SKM-1 (cell line): ENCODE results near the gene DGCR8.

ENCODE experiments used
- DNase-seq: peaks from one replicate; lab custom pipeline; 2025; ENCODE audit not compliant: unreplicated experiment; lab: John Stamatoyannopoulos, UW

DGCR8 gene

DNA sequence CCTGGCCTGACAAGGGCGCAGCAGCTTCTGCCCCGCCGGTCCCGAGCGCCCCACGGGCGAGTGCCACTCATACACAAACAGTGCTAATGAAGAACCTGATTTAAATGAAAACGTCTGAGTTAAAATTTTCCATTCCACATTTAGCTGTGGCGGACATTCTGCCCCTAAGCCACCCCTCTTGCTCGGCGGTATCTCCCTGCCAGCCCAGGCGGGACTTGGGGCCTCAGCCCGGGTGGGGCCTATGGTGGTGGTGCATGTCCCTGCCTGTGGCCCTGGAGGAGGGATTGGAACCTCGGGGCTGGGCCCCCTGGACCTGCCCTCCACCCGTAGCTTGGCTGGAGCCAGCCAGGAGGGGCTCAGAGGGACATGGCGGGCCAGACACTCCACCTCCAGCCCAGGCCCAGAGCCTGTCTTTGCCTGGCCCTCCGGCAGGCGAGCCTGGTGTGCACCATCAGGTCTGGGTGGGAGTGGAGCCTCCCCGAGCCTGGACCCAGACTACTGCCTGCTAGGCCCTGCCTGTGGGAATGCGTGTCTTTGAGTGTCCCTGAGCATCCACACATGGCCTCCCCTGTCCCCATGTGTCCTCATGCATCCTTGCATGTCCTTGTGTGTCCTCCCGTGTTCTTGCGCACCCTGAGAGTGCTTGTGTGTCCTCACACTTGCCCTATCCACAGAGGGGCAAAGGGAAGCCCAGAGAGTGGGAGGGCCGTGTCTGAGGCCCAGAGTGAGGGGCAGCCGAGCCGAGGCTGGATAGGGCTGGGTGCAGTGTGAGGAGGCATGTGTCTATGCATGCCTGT is 56.0 kb downstream of the DGCR8 start:
- no peak for DNase-seq

DNA sequence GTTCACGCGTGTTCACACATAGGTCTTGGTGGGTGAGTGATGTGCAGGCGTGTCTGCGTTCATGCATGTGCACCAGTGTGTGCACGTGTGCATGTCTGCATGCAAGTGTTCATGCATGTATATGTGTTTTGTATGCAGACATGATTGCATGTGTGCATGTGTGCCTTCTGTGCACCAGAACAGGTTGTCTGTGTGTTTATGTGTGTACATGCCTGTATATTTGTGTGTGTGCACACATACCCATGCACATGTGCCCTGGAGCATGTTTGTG is 56.5 kb downstream of the DGCR8 start:
- no peak for DNase-seq

DNA sequence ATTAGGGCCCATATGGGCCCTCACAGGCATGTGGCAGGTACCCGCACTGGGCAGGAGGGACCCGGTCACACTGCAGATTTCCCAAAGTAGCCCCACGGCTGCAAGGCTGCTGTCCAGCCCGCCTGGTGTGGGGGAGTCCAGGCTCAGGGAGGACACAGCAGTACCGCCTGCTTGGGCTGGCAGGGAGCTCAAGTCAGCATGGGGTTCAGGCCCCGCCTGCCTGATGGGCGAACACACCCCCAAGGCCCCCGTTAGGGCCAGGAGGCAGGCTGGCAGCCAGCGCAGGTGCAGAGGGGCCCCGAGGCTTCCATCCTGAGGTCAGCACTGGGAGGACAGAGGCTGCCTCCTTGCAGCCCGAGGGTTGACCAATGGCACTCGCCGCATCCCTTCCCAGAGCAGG is 57.1 kb downstream of the DGCR8 start:
- no peak for DNase-seq

DNA sequence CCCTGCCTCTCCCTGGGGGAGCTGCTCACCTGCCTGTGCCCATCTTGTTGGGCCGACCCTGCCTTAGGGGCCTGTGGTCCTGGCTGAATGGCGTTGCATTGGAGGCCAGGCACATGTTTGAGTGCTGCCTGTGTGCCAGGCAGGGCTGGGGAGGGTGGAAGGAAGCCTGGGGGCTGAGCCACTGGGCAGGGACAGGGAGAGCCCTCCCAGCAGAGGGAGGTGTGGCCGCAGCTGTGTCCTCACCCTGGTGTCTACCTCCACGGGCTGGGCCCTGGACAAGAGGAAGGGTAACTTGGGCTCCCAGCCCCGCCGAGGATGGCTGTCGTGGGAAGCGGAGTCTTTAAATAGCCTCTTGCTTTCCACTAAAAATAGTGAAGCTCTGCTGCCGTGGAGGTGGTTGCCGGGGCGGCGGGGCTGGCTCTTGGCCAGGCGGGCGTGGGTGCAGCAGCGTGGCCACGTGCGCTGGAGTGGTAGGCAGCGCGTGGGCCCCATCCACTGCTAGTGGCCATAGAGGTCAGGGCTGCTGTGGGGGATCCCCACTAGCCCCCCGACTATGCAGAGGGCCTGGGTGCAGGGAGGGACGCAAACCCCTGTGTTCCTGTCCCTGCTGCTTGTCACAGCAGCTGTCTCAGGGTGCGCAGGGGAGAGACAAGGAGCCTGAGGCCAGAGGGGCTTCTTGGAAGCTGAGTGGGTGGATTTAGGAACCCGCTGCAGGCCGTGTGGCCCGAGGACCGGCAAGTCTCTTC is 57.8 kb downstream of the DGCR8 start:
- DNase-seq = no peak

DNA sequence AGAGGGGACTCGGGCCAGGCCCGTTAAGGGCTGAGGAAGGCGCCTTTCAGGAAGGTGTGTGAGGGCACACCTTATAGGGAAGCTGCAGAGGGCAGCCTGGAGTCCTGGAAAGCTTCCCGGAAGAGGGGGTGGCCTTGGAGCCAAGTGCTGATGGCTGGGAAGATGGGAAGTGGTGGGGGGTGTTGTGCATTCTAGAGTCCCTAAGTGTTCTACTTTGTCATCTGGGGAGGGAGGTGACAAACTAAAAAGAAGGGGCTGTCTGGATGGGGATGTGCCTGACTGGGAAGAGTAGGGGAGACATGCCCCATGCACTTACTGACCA is 58.3 kb downstream of the DGCR8 start:
- no peak for DNase-seq

DNA sequence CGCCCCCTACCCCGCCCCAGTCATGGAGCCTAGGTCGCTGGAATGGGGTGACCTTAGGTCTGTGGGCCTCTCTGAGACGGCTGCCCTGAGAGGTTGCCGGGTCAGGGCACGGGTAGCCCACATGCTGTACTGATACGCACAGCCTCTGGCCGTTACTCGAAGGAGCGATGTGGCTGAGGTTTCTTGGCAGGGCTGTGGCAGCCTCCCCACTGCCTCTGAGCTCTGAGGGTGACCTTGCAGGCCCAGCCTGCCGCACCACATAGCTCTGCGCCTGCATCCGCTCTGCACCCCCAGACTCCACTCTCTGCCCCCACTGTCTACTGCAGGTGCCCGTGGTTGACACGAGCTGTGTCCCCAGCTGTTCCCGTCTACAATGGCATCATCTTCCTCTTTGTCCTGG is 58.8 kb downstream of the DGCR8 start:
- DNase-seq = no peak

DNA sequence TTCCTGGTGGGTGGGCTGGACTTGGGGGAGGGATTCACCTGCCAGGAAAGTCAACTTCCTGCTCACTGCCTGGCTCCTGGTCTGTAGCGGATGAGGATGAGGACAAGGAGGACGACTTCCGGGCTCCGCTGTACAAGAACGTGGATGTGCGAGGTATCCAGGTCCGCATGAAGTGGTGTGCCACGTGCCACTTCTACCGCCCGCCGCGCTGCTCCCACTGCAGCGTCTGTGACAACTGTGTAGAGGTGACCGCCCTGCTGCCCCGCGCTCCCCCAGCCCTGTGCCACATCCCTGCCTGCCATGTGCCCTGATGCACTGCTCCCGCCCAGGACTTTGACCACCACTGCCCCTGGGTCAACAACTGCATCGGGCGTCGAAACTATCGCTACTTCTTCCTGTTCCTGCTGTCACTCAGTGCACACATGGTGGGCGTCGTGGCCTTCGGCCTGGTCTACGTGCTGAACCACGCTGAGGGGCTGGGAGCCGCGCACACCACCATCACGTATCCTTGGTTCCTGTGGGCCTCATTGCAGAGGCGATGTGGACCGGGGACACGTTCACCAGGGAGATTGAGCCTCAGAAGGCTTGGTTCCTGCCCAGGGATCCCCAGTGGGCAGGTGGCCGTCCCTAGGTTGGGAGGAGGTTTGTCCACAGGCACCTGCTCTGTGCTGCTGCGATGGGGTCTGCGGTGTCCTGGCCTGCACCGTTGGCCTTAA is 59.5 kb downstream of the DGCR8 start:
- no peak for DNase-seq

DNA sequence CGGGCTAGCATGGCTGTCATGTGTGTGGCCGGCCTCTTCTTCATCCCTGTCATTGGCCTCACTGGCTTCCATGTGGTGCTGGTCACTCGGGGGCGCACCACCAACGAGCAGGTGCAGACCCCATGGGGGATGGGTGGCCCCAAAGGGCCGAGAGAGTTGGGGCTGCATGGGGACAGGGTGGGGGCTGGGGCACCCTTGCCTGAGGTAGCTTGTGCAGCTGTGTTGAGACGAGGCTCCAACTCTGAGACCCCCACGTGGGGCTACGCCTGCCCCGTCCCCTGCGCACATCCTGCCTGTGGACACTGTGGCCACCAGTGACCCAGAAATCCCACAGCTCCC is 60.0 kb downstream of the DGCR8 start:
- DNase-seq = no peak

DNA sequence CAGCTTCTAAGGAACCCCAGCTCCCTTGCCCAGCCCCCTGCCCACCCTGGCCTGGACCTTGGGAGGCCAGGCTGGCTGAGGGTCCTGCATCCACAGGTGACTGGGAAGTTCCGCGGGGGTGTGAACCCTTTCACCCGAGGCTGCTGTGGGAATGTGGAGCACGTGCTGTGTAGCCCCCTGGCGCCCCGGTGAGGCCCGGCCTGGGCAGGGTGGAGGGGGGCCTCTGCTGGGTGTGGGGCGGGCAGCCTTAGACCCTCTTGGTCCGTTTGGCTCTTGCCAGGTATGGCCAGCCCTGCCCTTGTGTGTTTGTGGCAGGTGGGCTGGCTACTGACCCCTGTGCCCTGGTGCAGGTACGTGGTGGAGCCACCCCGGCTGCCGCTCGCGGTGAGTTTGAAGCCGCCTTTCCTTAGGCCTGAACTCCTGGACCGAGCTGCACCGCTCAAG is 60.5 kb downstream of the DGCR8 start:
- DNase-seq = no peak

DNA sequence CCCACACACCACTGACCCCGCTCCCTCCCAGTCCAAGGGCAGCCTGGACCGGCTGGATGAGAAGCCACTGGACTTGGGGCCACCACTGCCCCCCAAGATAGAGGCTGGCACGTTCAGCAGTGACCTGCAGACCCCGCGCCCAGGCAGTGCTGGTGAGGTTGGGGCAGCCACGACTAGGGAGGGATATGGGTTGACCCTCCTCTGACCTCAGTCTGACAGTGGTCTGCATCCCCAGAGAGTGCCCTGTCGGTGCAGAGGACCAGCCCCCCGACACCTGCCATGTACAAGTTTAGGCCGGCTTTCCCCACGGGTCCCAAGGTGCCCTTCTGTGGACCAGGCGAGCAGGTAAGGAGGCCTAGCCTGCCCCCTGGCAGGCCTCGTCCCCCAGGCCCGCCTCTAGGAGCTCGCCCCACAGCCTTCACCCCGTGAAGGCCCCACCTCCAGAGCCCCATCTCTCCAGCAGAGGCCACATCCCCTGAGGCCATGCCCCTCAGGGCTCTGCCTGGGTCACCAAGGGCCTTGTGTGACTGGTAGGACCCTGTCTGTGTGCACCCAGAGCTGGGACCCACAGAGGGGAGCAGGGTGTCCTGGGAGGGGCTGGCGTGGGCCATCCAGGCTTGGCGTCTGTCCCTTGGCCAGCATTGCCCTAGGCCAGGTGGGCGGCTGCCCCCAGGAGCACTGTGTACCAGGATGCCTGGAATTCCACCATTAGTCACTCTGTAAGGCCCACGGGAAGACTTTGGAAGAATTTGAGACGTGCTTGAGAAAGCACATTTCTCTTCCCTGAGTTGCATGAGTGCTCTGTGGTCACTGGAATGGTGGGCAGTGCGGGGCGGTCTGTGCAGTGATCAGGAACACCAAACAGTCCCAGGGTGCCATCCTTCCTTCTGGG is 61.4 kb downstream of the DGCR8 start:
- DNase-seq = no peak

DNA sequence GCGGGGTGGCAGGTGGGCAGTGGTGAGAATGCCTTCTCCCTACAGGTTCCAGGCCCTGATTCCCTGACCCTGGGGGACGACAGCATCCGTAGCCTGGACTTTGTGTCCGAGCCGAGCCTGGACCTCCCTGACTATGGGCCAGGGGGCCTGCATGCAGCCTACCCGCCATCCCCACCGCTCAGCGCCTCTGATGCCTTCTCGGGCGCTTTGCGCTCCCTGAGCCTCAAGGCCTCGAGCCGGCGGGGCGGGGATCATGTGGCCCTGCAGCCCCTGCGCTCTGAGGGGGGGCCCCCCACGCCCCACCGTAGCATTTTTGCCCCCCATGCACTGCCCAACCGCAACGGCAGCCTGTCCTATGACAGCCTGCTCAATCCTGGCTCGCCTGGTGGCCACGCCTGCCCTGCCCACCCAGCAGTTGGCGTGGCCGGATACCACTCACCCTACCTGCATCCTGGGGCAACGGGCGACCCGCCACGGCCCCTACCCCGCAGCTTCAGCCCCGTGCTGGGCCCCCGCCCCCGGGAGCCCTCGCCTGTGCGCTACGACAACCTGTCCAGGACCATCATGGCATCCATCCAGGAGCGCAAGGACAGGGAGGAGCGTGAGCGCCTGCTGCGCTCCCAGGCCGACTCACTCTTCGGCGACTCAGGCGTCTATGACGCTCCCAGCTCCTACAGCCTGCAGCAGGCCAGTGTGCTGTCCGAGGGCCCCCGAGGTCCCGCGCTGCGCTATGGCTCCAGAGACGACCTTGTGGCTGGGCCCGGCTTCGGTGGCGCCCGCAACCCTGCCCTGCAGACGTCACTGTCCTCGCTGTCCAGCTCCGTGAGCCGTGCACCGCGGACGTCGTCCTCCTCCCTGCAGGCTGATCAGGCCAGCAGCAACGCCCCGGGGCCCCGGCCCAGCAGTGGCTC is 62.9 kb downstream of the DGCR8 start:
- no peak for DNase-seq

DNA sequence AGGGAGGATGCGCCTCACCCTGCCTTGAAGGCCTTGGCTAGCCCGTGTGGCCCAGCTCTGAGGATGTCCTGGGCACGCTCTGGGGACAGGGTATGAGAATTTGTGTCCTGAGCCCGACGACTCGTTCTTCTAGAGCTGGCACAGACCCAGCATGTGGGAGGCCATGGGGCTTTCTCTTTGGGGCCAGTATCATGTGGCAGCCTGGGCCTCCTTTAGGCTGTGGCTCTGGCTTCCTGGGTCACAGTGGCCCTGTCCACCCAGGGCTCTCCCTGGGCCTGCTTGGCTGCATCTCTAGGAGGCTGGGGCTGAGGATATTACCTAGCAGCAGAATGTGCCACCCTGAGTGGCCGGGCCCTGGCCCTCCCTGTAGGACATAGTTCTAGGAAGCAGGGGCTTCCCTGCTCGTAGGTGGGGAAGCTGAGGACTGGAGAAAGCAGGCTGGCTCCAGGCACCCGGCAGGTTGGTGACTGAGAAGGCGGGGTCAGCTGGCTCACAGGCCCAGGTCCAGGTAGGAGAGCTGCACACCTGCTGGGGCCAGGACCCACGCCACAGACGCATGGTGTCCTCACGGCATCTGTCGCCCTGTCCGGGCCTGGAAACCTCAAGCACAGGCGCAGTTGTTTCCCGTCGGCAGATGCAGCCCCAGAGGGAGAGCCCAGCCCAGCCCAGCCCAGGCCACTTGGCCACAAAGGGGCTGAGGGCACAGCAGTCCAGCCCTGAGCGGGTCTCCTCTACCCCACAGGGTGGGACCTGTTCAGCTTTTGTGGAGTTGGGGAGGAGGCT is 64.0 kb downstream of the DGCR8 start:
- DNase-seq = no peak

DNA sequence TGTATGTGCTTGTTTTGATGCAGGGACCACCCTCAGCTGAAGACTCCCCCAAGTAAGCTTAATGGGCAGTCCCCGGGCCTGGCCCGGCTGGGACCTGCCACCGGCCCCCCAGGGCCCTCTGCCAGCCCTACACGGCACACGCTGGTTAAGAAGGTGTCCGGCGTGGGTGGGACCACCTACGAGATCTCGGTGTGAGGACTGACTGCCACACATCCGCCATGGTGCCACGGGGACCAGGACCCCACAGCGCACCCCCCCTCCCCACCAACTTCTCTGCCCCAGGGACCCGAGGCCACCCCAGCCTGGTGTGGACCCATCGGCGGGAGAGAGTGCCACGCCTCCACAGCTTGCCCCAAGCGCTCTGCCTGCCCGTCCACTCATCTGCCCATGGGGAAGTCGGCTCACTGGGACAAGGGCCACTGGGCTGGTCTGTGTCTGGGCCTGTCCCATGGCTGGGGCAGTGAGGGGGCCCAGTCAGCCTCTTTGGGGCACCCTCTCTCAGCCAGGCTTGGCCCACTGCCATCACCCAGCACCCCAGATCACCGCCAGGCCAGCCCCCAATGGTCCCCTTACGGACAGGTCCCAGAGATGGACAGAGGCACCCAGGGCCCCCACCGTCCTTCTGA is 65.3 kb downstream of the DGCR8 start:
- DNase-seq = no peak

DNA sequence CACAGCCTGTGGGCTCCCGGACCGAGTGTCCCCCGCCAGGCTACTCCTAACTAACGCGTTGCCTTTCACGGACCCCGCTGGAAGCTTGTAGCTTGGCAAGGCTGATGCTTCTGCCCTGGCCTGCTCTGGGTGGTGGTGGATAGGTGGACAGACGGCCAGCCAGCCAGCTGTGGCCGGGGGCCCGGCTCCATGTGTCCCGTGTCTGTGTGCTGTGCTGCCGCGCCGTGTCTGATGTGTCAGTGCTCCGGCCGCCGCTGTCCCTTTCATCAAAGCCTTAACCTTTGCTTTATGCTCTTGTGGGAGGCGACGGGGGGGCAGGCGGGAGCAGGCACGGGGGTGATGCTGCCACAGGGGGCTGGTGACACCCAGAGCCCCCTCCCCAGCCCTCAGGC is 65.8 kb downstream of the DGCR8 start:
- no peak for DNase-seq

DNA sequence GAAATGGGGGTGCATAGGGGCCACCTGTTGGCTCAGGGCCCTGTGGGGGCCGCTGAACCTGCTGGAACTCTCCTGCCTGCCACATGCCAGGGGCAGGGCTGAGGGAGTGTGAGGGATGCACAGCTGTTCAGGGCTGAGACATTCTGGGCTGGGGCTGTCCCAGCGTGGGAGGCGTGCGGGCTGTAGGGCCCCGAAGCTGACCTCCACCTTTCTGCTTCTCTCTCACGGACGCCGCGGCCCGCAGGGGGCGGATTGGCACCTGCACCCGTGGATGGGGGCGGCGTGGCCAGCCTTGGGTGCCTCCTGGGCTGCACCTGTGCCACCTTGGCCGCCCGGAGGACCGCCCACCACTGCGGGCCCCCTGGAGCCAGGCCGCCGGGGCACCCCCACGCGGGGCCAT is 66.7 kb downstream of the DGCR8 start:
- DNase-seq = no peak

DNA sequence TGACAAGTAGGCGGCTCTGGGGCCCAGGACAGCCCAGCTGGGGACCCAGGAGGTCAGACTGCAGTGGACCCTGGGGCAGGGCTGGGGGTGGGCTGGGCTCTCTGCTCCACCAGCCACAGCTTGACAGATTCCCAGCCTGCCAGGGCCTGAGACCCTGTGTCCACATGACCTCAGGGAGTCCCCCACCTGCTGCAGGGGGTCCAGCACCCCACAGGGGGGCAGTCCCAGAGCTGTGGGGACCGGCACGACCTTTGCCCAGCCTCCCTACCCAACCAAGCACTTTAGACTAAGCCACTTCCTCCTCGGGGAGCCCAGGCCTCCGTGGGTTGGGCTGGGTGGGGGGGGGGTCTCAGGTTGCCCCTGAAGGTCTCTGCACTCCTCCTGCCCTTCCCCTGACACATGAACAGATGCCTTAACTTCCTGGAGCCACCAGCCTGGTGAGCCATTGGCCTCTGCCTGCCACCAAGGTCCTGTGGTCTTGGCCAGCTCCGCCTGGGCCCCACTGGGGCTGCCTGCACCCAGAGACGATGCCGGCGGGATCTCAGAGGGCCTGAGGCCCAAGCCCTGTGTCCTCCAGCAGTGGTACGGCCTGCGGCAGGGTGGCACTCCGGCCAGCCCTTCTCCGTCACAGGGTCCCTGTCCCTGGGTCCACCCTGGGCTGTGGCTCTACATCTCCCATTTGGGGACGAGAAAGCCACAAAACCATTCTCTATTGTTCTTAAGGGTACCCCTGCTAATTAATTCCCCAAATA is 67.4 kb downstream of the DGCR8 start:
- no peak for DNase-seq

DNA sequence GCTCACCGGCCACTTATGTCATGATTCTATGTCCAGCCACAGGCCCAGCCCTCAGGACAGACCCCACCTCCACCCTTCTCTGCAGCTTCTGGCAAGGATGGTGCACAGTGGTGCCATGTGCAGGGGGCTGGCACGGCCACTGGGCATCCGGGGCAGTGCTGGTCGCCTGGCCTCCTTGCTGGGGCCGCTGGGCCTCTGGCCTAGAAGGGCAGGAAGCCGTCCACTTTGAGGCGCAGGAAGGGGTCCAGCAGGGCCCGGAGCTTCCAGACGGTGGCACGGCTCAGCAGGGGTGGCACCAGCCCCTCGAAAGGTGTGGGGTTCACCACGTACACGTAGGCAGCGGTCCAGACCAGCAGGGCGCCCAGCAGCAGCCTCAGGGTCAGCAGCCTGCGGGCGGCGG is 68.4 kb downstream of the DGCR8 start:
- no peak for DNase-seq
